GM19455 (cell line): ENCODE measurements around the gene SYTL1.

Experiments used
- ATAC-seq: cut with Tn5 transposase; IDR thresholded peaks from one replicate; pipeline ENCODE4 v1.9.1; 2021; ENCODE audit not compliant: unreplicated experiment

The SYTL1 gene

DNA sequence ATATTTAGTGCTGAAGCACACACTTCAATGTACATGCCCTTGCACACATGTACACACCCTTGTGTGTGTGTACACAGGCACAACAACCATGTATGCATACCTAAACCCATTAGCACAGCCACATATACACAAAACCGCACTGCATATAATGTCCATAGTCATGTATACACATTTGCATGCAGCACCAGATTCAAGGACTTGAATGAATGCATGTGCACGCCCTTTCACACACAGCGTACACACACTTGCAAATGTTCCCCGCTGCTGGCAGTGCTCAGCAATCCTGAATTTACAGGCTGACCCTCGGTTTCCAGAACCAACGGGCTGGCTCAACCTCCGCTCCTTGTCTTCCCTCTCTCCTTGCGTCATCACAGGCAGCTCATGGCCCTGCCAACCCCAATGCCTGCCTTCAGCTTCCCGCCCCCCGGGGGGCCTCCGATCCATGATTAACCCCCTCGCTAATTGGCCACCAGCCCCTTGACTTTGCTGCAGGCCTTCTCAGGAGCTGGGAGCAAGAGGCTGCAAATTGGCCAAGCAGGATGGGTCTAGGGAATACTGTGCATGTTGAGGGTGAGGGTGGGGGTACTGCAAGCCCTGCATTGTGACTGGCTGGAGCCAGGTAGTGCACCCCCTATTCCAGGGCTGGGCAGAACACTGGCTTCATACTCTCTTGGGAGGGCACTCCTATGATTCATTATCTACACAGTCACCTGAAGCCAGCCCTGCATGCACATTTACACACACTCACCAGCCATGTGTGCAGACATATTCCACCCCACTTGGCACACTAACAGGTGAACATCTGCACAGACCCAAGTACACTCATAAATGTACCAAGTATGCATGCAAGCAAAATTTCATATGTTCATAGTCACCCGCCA lies 58.5 kb downstream of the SYTL1 start:
- no peak for ATAC-seq

GRCh38 chr1:27400963-27401341 lies 59.1 kb downstream of the SYTL1 start:
- ATAC-seq = no peak

DNA sequence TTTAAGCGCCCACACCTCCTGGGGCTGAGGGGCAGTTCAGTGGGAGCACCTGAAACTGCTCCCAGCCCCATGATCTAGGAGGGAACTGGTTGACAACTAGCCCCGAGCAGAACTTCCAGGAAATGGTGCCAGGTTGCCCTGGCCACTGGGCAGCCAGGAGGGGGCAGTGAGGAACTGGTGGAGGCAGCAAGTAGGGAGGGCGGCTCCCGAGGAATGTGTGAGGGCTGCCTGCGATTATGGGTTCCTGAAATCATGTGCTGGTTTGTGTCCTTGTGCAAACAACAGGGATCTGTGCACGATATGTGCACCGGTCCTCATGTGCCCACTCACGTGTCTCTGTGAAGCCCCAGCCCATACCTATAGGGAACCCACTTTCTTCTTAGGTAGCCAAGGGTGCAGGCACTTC lies 60.5 kb downstream of the SYTL1 start:
- no peak for ATAC-seq

DNA sequence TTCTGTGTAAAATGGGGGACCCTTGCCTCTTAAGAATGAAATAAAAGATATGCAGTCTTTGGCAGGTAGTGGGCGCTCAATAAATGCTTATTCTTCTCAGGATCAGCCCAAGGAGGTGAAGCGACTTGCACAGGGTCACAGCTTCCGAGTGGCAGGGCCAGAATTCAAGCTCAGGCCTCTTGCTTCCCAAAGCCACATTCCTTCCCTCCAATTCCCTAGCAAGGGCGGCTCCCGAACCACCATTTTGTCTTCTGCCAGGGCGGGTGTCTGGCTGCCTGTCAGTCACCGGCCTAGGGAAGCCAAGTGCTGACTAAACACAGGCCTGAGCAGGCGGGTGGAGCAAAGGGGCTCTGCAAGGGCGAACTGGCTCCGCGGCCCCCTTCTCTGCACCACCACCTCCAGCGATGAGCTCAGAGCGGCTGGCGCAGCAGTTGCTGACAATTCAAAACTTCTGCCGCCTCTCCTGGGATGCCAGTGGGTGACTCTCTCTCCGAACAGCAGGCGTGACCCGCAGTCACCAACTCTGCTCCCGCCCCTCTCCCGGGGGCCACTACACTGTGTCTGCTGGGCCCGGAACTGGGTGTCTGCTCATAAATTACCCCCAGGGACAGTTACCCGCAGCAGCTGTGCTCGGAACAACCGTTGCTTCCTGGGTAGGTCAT lies 61.4 kb downstream of the SYTL1 start:
- no peak for ATAC-seq
